HG02981 (cell line): Measurements from ENCODE around the gene FMN1.
A peak's percentile ranks its signal among the peaks of the same experiment; 100 is the strongest.

Experiments used
- ATAC-seq: cut with Tn5 transposase; IDR thresholded peaks from one replicate; pipeline ENCODE4 v1.9.1; 2021; ENCODE audit warnings: mild to moderate bottlenecking, moderate library complexity; ENCODE audit not compliant: unreplicated experiment

Gene FMN1

GRCh38 chr15:33201491-33202231 lies 7.1 kb upstream of the FMN1 start:
- peak; percentile 84 for ATAC-seq

- no peak for ATAC-seq
Measured at GRCh38 chr15:33200903-33201302, 6.4 kb upstream of the FMN1 start.

- no peak for ATAC-seq
Measured at GRCh38 chr15:33200444-33200843, 5.9 kb upstream of the FMN1 start.

GRCh38 chr15:33198541-33198940 lies 4.0 kb upstream of the FMN1 start:
- ATAC-seq, result no peak

GRCh38 chr15:33197636-33198035 lies 3.1 kb upstream of the FMN1 start:
- no peak for ATAC-seq

- ATAC-seq, result no peak
Measured at GRCh38 chr15:33194237-33194636, 277 bp downstream of the FMN1 start.

- no peak for ATAC-seq
Measured at GRCh38 chr15:33191591-33191990, 2.9 kb downstream of the FMN1 start.

GRCh38 chr15:33190539-33190938 lies 4.0 kb downstream of the FMN1 start:
- ATAC-seq, result no peak

GRCh38 chr15:33188641-33189257 lies 5.8 kb downstream of the FMN1 start:
- ATAC-seq, result no peak

GRCh38 chr15:33188159-33188558 lies 6.4 kb downstream of the FMN1 start:
- ATAC-seq, result no peak

GRCh38 chr15:33183334-33183733 lies 11.2 kb downstream of the FMN1 start:
- no peak for ATAC-seq

GRCh38 chr15:33182926-33183325 lies 11.6 kb downstream of the FMN1 start:
- ATAC-seq, result no peak

- ATAC-seq, result no peak
Measured at GRCh38 chr15:33182278-33182905, 12.1 kb downstream of the FMN1 start.

- no peak for ATAC-seq
Measured at GRCh38 chr15:33179874-33180273, 14.6 kb downstream of the FMN1 start.

- ATAC-seq, result no peak
Measured at GRCh38 chr15:33171202-33171601, 23.3 kb downstream of the FMN1 start.

GRCh38 chr15:33169625-33170024 lies 24.9 kb downstream of the FMN1 start:
- no peak for ATAC-seq

- ATAC-seq, result no peak
Measured at GRCh38 chr15:33168444-33168843, 26.1 kb downstream of the FMN1 start.

GRCh38 chr15:33163816-33164215 lies 30.7 kb downstream of the FMN1 start:
- no peak for ATAC-seq

- ATAC-seq, result no peak
Measured at GRCh38 chr15:33161209-33161608, 33.3 kb downstream of the FMN1 start.

- ATAC-seq, result no peak
Measured at GRCh38 chr15:33160581-33161165, 33.8 kb downstream of the FMN1 start.

GRCh38 chr15:33159726-33160453 lies 34.6 kb downstream of the FMN1 start:
- no peak for ATAC-seq
